NT2/D1 (cell line): ENCODE results near the gene PAH.

Experiments
- YY1 ChIP-seq: IDR thresholded peaks from 2 replicates; pipeline ENCODE4 v1.6.1; 2011; ENCODE audit not compliant: insufficient read length, insufficient read depth
- ZNF274 ChIP-seq: IDR thresholded peaks from 2 replicates; pipeline ENCODE4 v1.6.1; 2011; ENCODE audit warnings: mild to moderate bottlenecking, low read depth, low read length

DNA sequence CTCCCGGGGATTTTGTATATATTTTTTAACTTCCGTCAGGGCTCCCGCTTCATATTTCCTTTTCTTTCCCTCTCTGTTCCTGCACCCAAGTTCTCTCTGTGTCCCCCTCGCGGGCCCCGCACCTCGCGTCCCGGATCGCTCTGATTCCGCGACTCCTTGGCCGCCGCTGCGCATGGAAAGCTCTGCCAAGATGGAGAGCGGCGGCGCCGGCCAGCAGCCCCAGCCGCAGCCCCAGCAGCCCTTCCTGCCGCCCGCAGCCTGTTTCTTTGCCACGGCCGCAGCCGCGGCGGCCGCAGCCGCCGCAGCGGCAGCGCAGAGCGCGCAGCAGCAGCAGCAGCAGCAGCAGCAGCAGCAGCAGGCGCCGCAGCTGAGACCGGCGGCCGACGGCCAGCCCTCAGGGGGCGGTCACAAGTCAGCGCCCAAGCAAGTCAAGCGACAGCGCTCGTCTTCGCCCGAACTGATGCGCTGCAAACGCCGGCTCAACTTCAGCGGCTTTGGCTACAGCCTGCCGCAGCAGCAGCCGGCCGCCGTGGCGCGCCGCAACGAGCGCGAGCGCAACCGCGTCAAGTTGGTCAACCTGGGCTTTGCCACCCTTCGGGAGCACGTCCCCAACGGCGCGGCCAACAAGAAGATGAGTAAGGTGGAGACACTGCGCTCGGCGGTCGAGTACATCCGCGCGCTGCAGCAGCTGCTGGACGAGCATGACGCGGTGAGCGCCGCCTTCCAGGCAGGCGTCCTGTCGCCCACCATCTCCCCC, 41.2 kb upstream of the PAH start:
- TF ChIP-seq YY1 (no peak), ZNF274 (no peak)
